K562 (cell line): ENCODE data around the gene PRR20B. TPM values are rescaled to one million over a fixed set of nuclear protein-coding genes. Genes with fewer than 3 reads are reported as not detected.

ENCODE experiments used
- ATAC-seq: fragments of 200-7000 bp; cut with Tn5 transposase; 3 replicates; pipeline ENCODE4 v1.9.1; 2020; ENCODE audit warnings: moderate library complexity
- BruUV-seq: library from RNA; stranded (reverse); fragments of 400-500 nt; replicated peaks from 2 replicates; lab custom pipeline; 2021; lab: Mats Ljungman, UMichigan
- CTCF ChIA-PET: fragments of 300-600 bp; formaldehyde crosslinking; extraction: SDS; loops from one replicate; lab custom pipeline; 2021; ENCODE audit warnings: low intra/inter-chr PET ratio; lab: Yijun Ruan, JAX
- POLR2A ChIA-PET: fragments of 300-600, 350-650 bp; sonication (Branson Sonifier 250); formaldehyde crosslinking; extraction: SDS; loops from one replicate; lab custom pipeline; 2021; ENCODE audit warnings: antibody characterized with exemption, inconsistent platforms; lab: Yijun Ruan, JAX
- DNase-seq, 4 experiments: peaks; one replicate each; pipeline versions ENCODE4 v3.0.0 to v3.0.0-alpha.2; 2011 to 2018; ENCODE audit warnings: low spot score in 3 of 4, mixed read lengths in 3 of 4; ENCODE audit errors: extremely low read depth in 1 of 4
- FAIRE-seq: peaks from 2 replicates; lab custom pipeline; 2011; peaks lifted over from hg19 to GRCh38; lab: Jason Lieb, UNC
- H2AFZ ChIP-seq: 2 replicates; pipeline ENCODE4 v1.6.0; 2011; ENCODE audit warnings: low read depth, low read length, control low read depth, inconsistent platforms
- H3K27ac ChIP-seq: fragments of 200-600 bp; 3 replicates; pipeline ENCODE4 v1.8.0; 2011; ENCODE audit warnings: low read depth, mild to moderate bottlenecking, control low read depth, inconsistent platforms, low read length, moderate library complexity, mixed read lengths; ENCODE audit errors: extremely low read depth
- H3K27me3 ChIP-seq, 2 experiments: fragments of 300-600 bp in 1 of 2; 2 replicates in 1 of 2; 3 replicates in 1 of 2; pipeline versions ENCODE4 v1.6.0 to v1.8.0; 2011; ENCODE audit warnings: inconsistent platforms in 2 of 2, low read length in 2 of 2, mild to moderate bottlenecking in 1 of 2, mixed read lengths in 1 of 2, moderate library complexity in 1 of 2; ENCODE audit not compliant: control insufficient read depth in 2 of 2, insufficient read depth in 2 of 2
- H3K36me3 ChIP-seq: fragments of 300-600 bp; 3 replicates; pipeline ENCODE4 v1.8.0; 2011; ENCODE audit warnings: mild to moderate bottlenecking, low read length, inconsistent platforms; ENCODE audit not compliant: control insufficient read depth, insufficient read depth
- H3K4me1 ChIP-seq, 2 experiments: fragments of 200-600 bp in 1 of 2; replicated peaks in 1 of 2; 2 replicates in 1 of 2; 3 replicates in 1 of 2; pipeline versions ENCODE4 v1.5.1 to v1.8.0; 2011; ENCODE audit warnings: inconsistent platforms in 2 of 2, low read length in 2 of 2, mild to moderate bottlenecking in 1 of 2, mixed read lengths in 1 of 2, moderate library complexity in 1 of 2; ENCODE audit not compliant: control insufficient read depth in 2 of 2, insufficient read depth in 2 of 2
- H3K4me2 ChIP-seq: 2 replicates; pipeline ENCODE4 v1.6.1; 2011; ENCODE audit warnings: low read length, control low read depth, inconsistent platforms, mixed read lengths; ENCODE audit not compliant: insufficient read depth
- H3K4me3 ChIP-seq: fragments of 200-600 bp; sonication (generic), shearing (Covaris generic); 2 replicates; pipeline ENCODE4 v1.5.1; 2016; ENCODE audit warnings: control low read depth, inconsistent platforms
- H3K79me2 ChIP-seq: fragments of 200-600 bp; 3 replicates; pipeline ENCODE4 v1.8.0; 2011; ENCODE audit warnings: low read length, inconsistent platforms; ENCODE audit not compliant: control insufficient read depth, insufficient read depth
- H3K9ac ChIP-seq, 2 experiments: 2 replicates each; pipeline versions ENCODE4 v1.6.0 to v1.6.1; 2011; ENCODE audit warnings: low read depth in 2 of 2, low read length in 2 of 2, control low read depth in 1 of 2, inconsistent platforms in 1 of 2, mild to moderate bottlenecking in 1 of 2, mixed read lengths in 1 of 2; ENCODE audit not compliant: insufficient read depth in 1 of 2
- H3K9me1 ChIP-seq: one replicate; pipeline ENCODE4 v1.6.0; 2011; ENCODE audit warnings: inconsistent platforms, mild to moderate bottlenecking, low read length, moderate library complexity; ENCODE audit not compliant: control insufficient read depth, insufficient read depth
- H3K9me3 ChIP-seq: replicated peaks from 2 replicates; pipeline ENCODE4 v1.5.1; 2011; ENCODE audit warnings: low read depth, low read length, inconsistent platforms; ENCODE audit not compliant: control insufficient read depth, insufficient read depth
- H4K20me1 ChIP-seq: replicated peaks from 2 replicates; pipeline ENCODE4 v1.6.1; 2011; ENCODE audit warnings: low read length, inconsistent platforms, mixed read lengths; ENCODE audit not compliant: control insufficient read depth, insufficient read depth
- CREB3L1 ChIP-seq: fragments of 450-650 bp; IDR thresholded peaks from 2 replicates; pipeline ENCODE4 v1.6.1; 2014; ENCODE audit warnings: low read depth, mild to moderate bottlenecking, moderate library complexity, borderline replicate concordance
- DIDO1 ChIP-seq: fragments of 450-650 bp; IDR thresholded peaks from 2 replicates; pipeline ENCODE4 v1.6.1; 2016; ENCODE audit warnings: low read depth, missing biosample characterization, missing genetic modification characterization
- ESRRB ChIP-seq: fragments of 250-450 bp; sonication (Bioruptor Pico); IDR thresholded peaks from 2 replicates; pipeline ENCODE4 v1.5.0; 2020; ENCODE audit warnings: mild to moderate bottlenecking, moderate library complexity, borderline replicate concordance
- FOXA3 ChIP-seq, 2 experiments: fragments of 450-650 bp in 1 of 2; sonication (generic) in 1 of 2; formaldehyde crosslinking; IDR thresholded peaks in 1 of 2; conservative IDR thresholded peaks in 1 of 2; 2 replicates each; pipeline versions ENCODE4 v1.4.0 to v1.8.0; 2020 to 2022; ENCODE audit warnings: mild to moderate bottlenecking in 2 of 2, missing genetic modification reagents in 1 of 2
- HEY1 ChIP-seq: fragments of 250-450 bp; sonication (Bioruptor Pico); IDR thresholded peaks from 2 replicates; pipeline ENCODE4 v1.5.0; 2020; ENCODE audit warnings: mild to moderate bottlenecking, moderate library complexity, borderline replicate concordance
- HSF4 ChIP-seq: fragments of 250-450 bp; sonication (Bioruptor Pico); IDR thresholded peaks from 2 replicates; pipeline ENCODE4 v2.1.2; 2022; ENCODE audit warnings: mild to moderate bottlenecking, moderate library complexity, borderline replicate concordance
- NUFIP1 ChIP-seq: fragments of 450-650 bp; IDR thresholded peaks from 2 replicates; pipeline ENCODE4 v1.6.1; 2018; ENCODE audit not compliant: partially characterized antibody
- RCOR1 ChIP-seq, 2 experiments: IDR thresholded peaks; 2 replicates each; pipeline ENCODE4 v1.6.1; 2012; ENCODE audit warnings: low read depth in 2 of 2, low read length in 2 of 2, borderline replicate concordance in 1 of 2, improper control_type of control experiment in 1 of 2
- SRF ChIP-seq, 2 experiments: fragments of 250-450, 450-650 bp in 1 of 2; sonication (Bioruptor Pico) in 1 of 2; sonication (generic) in 1 of 2; formaldehyde crosslinking; IDR thresholded peaks; 2 replicates each; pipeline versions ENCODE4 v1.5.0 to v1.5.1; 2020 to 2022; ENCODE audit warnings: mild to moderate bottlenecking in 1 of 2, missing genetic modification reagents in 1 of 2
- STAT5B ChIP-seq: fragments of 250-450 bp; sonication (Bioruptor Pico); IDR thresholded peaks from 2 replicates; pipeline ENCODE4 v1.8.0; 2021; ENCODE audit warnings: mild to moderate bottlenecking, inconsistent platforms
- TSC22D4 ChIP-seq: fragments of 450-650 bp; IDR thresholded peaks from 2 replicates; pipeline ENCODE4 v1.6.1; 2016; ENCODE audit warnings: missing genetic modification characterization, missing biosample characterization, control low read depth
- ZNF561 ChIP-seq: fragments of 450-650 bp; formaldehyde crosslinking; conservative IDR thresholded peaks from 2 replicates; pipeline ENCODE4 v1.4.0; 2020; ENCODE audit warnings: mild to moderate bottlenecking, moderate library complexity
- WGBS: fragments of 100-300 bp; shearing (Covaris generic); methylation state at CpG from one replicate; pipeline ENCODE4 v1.1.6; 2016; ENCODE audit warnings: low coverage, mixed read lengths; ENCODE audit not compliant: insufficient coverage; ENCODE audit errors: missing lambda C conversion rate; 5-methylcytosine and 5-hydroxymethylcytosine counted together
- in situ Hi-C: fragments of 300-500 bp; cut with MboI; formaldehyde crosslinking; loops from 4 replicates; pipeline ENCODE4 v1.15.0; 2018; ENCODE audit warnings: inconsistent platforms, mixed read lengths
- intact Hi-C: fragments of 100-400 bp; cut with micrococcal nuclease; formaldehyde crosslinking; loops from 2 replicates; pipeline ENCODE4 v1.14.2; 2022
- polyA plus RNA-seq, 8 experiments: library from polyadenylated mRNA; depleted of rRNA in 4 of 8; stranded (reverse) in 5 of 8; unstranded in 3 of 8; fragments of >200 nt; fragmentation: Nextera tagmentation in 2 of 8; fragmentation: Illumina TruSeq in 1 of 8; extraction: Ambion mirVana in 2 of 8; extraction: Trizol in 1 of 8; gene quantifications; 2 replicates each; pipeline versions ENCODE4 v1.2.1 to v1.2.3, GENCODE V29; 2011 to 2014; ENCODE audit warnings: inconsistent platforms in 1 of 8, missing spikeins in 1 of 8
- total RNA-seq, 7 experiments: library from RNA; depleted of rRNA in 6 of 7; stranded (reverse); fragments of >200 nt in 6 of 7; fragmentation: Illumina TruSeq in 2 of 7; extraction: Trizol in 2 of 7; gene quantifications; 2 replicates each; pipeline versions ENCODE4 v1.2.1 to v1.2.3, GENCODE V29; 2011 to 2021; ENCODE audit warnings: low replicate concordance in 1 of 7
- TF ChIP-seq, protein P1 (sequence below): sonication (generic); formaldehyde crosslinking; IDR thresholded peaks from 2 replicates; pipeline ENCODE4 v1.8.1; 2023; ENCODE audit warnings: mild to moderate bottlenecking, missing genetic modification reagents
- TF ChIP-seq, protein P2 (sequence below): fragments of 250-450 bp; sonication (Bioruptor Pico); IDR thresholded peaks from 2 replicates; pipeline ENCODE4 v1.8.0; 2022; ENCODE audit warnings: inconsistent platforms, mild to moderate bottlenecking, moderate library complexity, borderline replicate concordance

Gene PRR20B
- total and polyA plus RNA-seq, 9 of the 15 experiments (the other 6 are each of a cell fraction or from before 2014, with no cell fraction given): not detected

GRCh38 chr13:57137585-57137984, 9.7 kb upstream of the PRR20B start:
- Histone ChIP-seq H3K9me1 (no peaks in the 10 kb centered on the region), H3K9me3 (no peaks in the 10 kb centered on the region), H3K4me2 (no peak overlapping the region), H3K4me3 (no peak overlapping the region), H3K4me1 (no peaks in the 10 kb centered on the region), H3K27ac (no peak overlapping the region), H3K36me3 (no peaks in the 10 kb centered on the region), H3K79me2 (no peaks in the 10 kb centered on the region), H2AFZ (no peak overlapping the region), H3K27me3 (no peaks in the 10 kb centered on the region), H4K20me1 (no peaks in the 10 kb centered on the region), H3K9ac (no peak overlapping the region)
- FAIRE-seq (no peak), ATAC-seq (no peak), DNase-seq (no peak)
- ChIA-PET CTCF (no interaction called here), POLR2A (no interaction called here)
- intact Hi-C loops (no loop called here), in situ Hi-C loops (no loop called here)
- 0% methylated on average over 4 of the region's 4 CpGs for WGBS
- BruUV-seq: no TSS peak
- TF ChIP-seq TSC22D4 (tag) (no peak), ZNF561 (CRISPR knock-in tag) (no peak), NUFIP1 (no peak), RCOR1 (IDR thresholded peaks at IDR 0.05; ENCODE audit: borderline replicate concordance in 1 of 2, low read depth in 2 of 2, low read length in 2 of 2) (no peak), HSF4 (CRISPR knock-in tag) (no peak), STAT5B (CRISPR knock-in tag) (no peak), FOXA3 (CRISPR knock-in tag; conservative IDR thresholded peaks at IDR 0.05 in 1 of 2, IDR thresholded peaks at IDR 0.05 in 1 of 2) (no peak), CREB3L1 (no peak), ESRRB (no peak), SRF (CRISPR knock-in tag; IDR thresholded peaks at IDR 0.05) (no peak), DIDO1 (tag) (no peak), HEY1 (CRISPR knock-in tag) (no peak)
- TF ChIP-seq, protein P1, sequence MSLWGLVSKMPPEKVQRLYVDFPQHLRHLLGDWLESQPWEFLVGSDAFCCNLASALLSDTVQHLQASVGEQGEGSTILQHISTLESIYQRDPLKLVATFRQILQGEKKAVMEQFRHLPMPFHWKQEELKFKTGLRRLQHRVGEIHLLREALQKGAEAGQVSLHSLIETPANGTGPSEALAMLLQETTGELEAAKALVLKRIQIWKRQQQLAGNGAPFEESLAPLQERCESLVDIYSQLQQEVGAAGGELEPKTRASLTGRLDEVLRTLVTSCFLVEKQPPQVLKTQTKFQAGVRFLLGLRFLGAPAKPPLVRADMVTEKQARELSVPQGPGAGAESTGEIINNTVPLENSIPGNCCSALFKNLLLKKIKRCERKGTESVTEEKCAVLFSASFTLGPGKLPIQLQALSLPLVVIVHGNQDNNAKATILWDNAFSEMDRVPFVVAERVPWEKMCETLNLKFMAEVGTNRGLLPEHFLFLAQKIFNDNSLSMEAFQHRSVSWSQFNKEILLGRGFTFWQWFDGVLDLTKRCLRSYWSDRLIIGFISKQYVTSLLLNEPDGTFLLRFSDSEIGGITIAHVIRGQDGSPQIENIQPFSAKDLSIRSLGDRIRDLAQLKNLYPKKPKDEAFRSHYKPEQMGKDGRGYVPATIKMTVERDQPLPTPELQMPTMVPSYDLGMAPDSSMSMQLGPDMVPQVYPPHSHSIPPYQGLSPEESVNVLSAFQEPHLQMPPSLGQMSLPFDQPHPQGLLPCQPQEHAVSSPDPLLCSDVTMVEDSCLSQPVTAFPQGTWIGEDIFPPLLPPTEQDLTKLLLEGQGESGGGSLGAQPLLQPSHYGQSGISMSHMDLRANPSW: no peak
- TF ChIP-seq, protein P2, sequence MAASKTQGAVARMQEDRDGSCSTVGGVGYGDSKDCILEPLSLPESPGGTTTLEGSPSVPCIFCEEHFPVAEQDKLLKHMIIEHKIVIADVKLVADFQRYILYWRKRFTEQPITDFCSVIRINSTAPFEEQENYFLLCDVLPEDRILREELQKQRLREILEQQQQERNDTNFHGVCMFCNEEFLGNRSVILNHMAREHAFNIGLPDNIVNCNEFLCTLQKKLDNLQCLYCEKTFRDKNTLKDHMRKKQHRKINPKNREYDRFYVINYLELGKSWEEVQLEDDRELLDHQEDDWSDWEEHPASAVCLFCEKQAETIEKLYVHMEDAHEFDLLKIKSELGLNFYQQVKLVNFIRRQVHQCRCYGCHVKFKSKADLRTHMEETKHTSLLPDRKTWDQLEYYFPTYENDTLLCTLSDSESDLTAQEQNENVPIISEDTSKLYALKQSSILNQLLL (CRISPR knock-in tag): no peak
